HFFc6 (cell line): ENCODE data around the gene SYNGR1. TPM values are rescaled to one million over a fixed set of nuclear protein-coding genes. Genes with fewer than 3 reads are reported as not detected.

Experiments used
- DNase-seq: peaks from one replicate; pipeline ENCODE4 v3.0.0-alpha.2; 2018
- H3K27ac Mint-ChIP-seq: 2 replicates; pipeline ENCODE4 v1.8.0; 2020; ENCODE audit warnings: mild to moderate bottlenecking, mixed read lengths
- H3K27me3 Mint-ChIP-seq: 2 replicates; pipeline ENCODE4 v1.8.0; 2021; ENCODE audit warnings: mild to moderate bottlenecking, moderate library complexity, mixed read lengths; ENCODE audit not compliant: insufficient read depth
- H3K36me3 Mint-ChIP-seq: 2 replicates; pipeline ENCODE4 v1.8.0; 2021; ENCODE audit warnings: low read depth, mixed read lengths
- H3K4me1 Mint-ChIP-seq: 2 replicates; pipeline ENCODE4 v1.8.0; 2020; ENCODE audit warnings: low read depth, mixed read lengths
- H3K4me3 Mint-ChIP-seq: 2 replicates; pipeline ENCODE4 v1.8.0; 2020; ENCODE audit warnings: mild to moderate bottlenecking, moderate library complexity, mixed read lengths
- H3K9me3 Mint-ChIP-seq: 2 replicates; pipeline ENCODE4 v1.8.0; 2020; ENCODE audit warnings: mild to moderate bottlenecking, mixed read lengths
- long read RNA-seq: library from polyadenylated mRNA; unstranded; transcript quantifications from one replicate; pipeline ENCODE4 v2.0.0, GENCODE V29; 2019
- total RNA-seq, 6 experiments: library from RNA; stranded (reverse); fragmentation: NEBNext Ultra II Directional; extraction: Animal tissue kit (Norgen Biotek cat#: 25700); gene quantifications; 2 replicates in 1 of 6; 3 replicates in 5 of 6; pipeline ENCODE4 v1.2.3, GENCODE V29; 2021
- TF ChIP-seq, protein P1 (sequence below): fragments of 200-600 bp; sonication (generic); IDR thresholded peaks from 2 replicates; pipeline ENCODE4 v1.5.0; 2021; ENCODE audit warnings: antibody characterized with exemption, mild to moderate bottlenecking

Gene SYNGR1, protein sequence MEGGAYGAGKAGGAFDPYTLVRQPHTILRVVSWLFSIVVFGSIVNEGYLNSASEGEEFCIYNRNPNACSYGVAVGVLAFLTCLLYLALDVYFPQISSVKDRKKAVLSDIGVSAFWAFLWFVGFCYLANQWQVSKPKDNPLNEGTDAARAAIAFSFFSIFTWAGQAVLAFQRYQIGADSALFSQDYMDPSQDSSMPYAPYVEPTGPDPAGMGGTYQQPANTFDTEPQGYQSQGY
- 10 to 100 TPM; 16.0 to 20.2 (median 18.5) TPM for total RNA-seq
- long read RNA-seq, transcript SYNGR1-202 (4 exons, 1,361 nt): major isoform, 19 of 23 reads
- long read RNA-seq, partial matches to known transcripts: 0 of 23 reads
- long read RNA-seq, other reads (novel, unspliced or antisense): 4 of 23 reads

DNA sequence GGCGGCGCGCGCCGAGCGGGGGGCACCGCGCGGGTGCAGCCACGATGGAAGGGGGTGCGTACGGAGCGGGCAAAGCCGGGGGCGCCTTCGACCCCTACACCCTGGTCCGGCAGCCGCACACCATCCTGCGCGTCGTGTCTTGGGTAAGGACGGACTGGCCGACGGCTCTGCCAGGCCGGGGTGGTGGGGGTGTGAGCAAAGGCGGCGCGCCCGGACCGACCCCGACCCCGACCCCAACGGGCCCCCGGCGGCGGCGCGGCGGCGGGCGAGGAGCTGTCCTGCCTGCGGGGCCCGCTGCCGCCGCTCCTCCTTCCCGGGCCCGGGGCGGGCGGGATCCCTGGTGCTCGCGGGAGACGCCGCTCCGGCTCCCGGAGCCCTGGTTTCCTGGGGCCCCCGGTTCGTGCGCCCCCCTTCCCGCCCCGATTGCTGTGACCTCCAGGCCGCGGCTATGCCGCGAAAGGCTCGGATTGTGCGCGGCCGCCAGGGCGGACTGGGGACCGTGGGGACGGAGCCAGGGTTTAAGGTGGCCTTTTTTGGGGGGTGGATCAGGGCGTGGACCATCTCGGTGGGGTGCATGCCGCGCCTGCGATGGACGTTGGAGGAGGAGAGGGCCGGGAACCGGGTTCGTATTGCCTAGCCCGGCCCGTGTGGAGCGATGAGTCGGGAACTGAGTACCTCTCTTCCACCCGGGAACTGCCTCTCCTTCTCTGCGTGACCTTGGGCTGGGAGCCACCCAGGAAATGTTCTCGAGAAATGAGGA lies at the start of gene SYNGR1:
Gene SYNGR1 (plus strand): TSS at position 25 of the 760 bp plus-strand sequence. CDS start 20 bp downstream, at position 45.
- DNase-seq: no peak
- H3K36me3 Mint-ChIP-seq: no peaks in the 10 kb centered on the region
- peak within 1 kb of the TSS; percentile 86 for H3K4me3 Mint-ChIP-seq
- H3K27ac Mint-ChIP-seq: peak within 1 kb of the TSS; percentile 61
- peaks cover 6% of the 10 kb centered on the region for H3K27me3 Mint-ChIP-seq
- TF ChIP-seq, protein P1, sequence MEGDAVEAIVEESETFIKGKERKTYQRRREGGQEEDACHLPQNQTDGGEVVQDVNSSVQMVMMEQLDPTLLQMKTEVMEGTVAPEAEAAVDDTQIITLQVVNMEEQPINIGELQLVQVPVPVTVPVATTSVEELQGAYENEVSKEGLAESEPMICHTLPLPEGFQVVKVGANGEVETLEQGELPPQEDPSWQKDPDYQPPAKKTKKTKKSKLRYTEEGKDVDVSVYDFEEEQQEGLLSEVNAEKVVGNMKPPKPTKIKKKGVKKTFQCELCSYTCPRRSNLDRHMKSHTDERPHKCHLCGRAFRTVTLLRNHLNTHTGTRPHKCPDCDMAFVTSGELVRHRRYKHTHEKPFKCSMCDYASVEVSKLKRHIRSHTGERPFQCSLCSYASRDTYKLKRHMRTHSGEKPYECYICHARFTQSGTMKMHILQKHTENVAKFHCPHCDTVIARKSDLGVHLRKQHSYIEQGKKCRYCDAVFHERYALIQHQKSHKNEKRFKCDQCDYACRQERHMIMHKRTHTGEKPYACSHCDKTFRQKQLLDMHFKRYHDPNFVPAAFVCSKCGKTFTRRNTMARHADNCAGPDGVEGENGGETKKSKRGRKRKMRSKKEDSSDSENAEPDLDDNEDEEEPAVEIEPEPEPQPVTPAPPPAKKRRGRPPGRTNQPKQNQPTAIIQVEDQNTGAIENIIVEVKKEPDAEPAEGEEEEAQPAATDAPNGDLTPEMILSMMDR: no peak
- peaks cover 22% of the 10 kb centered on the region for H3K4me1 Mint-ChIP-seq
- H3K9me3 Mint-ChIP-seq: no peaks in the 10 kb centered on the region

DNA sequence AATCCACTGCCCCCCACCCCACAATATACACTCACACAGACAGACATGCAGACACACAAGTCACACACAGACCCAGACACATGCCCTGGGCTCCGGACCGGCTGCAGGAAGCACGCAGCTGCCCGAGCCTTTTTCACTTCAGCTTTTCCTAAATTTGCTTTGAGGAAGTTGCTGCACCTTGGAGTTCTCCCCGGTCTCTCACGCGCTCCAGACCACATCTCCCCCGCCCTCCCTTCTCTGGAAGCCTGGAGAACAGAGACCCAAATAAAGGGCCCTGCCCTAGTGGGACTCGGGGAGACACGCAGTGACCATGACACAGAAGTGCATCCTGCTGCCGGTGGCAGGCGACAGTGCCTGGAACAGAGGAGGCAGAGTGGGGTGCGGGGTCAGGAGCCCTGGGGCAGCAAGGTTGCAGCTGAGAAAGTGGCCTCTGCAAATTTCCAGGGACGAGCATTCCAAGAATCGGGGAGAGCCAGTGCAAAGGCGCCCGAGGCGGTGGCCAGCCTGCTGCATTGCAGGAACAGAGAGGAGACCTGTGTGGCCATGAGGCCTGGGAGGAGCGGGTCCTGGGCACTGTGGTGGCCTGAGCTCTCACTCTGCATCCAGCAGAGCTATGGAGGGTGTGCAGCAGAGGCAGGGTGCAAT lies 49.5 kb upstream of the SYNGR1 start:
- TF ChIP-seq, protein P1: no peak
- Mint-ChIP-seq H3K4me1 (peaks cover 27% of the 10 kb centered on the region), H3K9me3 (no peaks in the 10 kb centered on the region), H3K27me3 (peaks cover 6% of the 10 kb centered on the region), H3K27ac (no peak overlapping the region), H3K4me3 (peak overlapping the region; percentile 68), H3K36me3 (no peaks in the 10 kb centered on the region)
- DNase-seq: no peak

DNA sequence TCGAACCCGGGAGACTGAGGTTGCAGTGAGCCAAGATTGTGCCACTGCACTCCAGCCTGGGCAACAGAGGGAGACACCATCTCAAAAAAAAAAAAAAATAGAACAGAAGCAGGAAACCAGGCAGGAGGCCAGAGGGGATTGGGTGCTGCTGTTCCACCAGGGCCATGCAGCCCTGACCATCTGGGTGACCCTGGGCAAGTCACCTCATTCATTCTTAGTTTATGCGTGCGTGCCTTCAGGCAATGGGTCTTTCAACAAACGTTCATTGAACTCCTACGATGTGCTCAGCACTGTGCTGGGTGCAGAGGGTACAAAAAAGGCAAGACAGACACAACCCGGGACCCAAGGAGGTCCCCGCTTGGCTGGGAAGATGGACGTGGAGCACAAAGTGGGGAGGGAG lies 48.7 kb upstream of the SYNGR1 start:
- no peak for DNase-seq
- Mint-ChIP-seq H3K4me3 (no peak overlapping the region), H3K4me1 (peaks cover 27% of the 10 kb centered on the region), H3K27me3 (peaks cover 6% of the 10 kb centered on the region), H3K9me3 (no peaks in the 10 kb centered on the region), H3K27ac (no peak overlapping the region), H3K36me3 (no peaks in the 10 kb centered on the region)
- TF ChIP-seq, protein P1: no peak

DNA sequence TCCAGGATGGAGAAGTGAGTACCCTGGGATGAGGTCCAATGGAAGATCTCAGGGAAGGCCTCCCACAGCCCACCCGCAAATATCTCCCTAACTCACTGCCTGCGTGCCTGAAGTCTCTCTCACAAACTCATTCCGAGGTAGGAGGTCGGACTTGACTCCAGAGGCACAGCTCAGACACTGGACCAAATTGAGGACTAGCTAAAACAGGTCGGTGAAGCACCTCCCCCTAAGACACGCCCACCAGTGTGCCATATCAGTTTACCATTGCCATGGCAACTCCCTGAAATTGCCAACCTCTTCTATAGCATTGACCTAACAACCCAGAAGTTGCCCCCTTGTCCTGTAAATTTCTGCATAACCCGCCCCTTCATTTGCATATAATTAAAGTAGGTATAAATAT lies 47.9 kb upstream of the SYNGR1 start:
- Mint-ChIP-seq H3K27ac (no peak overlapping the region), H3K9me3 (no peaks in the 10 kb centered on the region), H3K27me3 (peaks cover 2% of the 10 kb centered on the region), H3K4me1 (peaks cover 27% of the 10 kb centered on the region), H3K4me3 (no peak overlapping the region), H3K36me3 (no peaks in the 10 kb centered on the region)
- DNase-seq: no peak
- TF ChIP-seq, protein P1: no peak

DNA sequence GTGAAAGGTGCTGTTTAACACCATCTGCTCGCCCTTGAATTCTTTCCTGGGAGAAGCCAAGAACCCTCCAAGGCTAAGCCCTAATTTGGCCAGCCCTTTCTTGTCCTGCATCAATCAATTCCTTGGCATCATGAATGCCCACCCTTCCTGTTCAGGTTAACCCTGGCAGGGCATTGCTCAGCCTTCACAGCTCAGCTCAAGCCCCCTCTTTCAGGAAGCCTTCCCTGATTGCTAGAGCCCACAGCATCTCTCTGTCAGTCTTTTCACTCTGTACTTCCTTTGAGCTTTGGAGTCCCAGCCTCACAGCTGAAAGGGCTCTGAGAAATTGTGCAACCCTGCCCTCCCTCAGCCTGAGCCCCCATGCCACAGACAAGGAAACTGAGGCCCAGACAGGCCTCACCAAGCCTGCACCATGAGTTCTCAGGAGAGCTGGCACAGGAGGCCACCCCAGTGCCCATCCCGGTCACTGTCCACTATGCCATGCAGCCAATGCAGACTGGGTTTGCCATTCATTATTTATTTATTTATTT lies 47.3 kb upstream of the SYNGR1 start:
- TF ChIP-seq, protein P1: no peak
- no peak for DNase-seq
- H3K36me3 Mint-ChIP-seq: no peaks in the 10 kb centered on the region
- peaks cover 27% of the 10 kb centered on the region for H3K4me1 Mint-ChIP-seq
- H3K27me3 Mint-ChIP-seq: peaks cover 2% of the 10 kb centered on the region
- H3K27ac Mint-ChIP-seq: no peak overlapping the region
- no peaks in the 10 kb centered on the region for H3K9me3 Mint-ChIP-seq
- no peak overlapping the region for H3K4me3 Mint-ChIP-seq
